Cardiac septum (tissue), 1 donor: ENCODE results near the gene GPR62. TPM values are rescaled to one million over a fixed set of nuclear protein-coding genes. Genes with fewer than 3 reads are reported as not detected.
A peak's percentile ranks its signal among the peaks of the same experiment; 100 is the strongest.

ENCODE experiments used
- DNase-seq: peaks from one replicate; pipeline ENCODE4 v3.0.0-alpha.2; 2020; ENCODE audit warnings: low spot score
- intact Hi-C: fragments of 100-400 bp; cut with DNase I; formaldehyde crosslinking; loops from one replicate; pipeline ENCODE4 v1.14.0; 2022
- total RNA-seq: library from RNA; stranded (reverse); fragmentation: NEBNext Ultra II Directional; extraction: Animal tissue kit (Norgen Biotek cat#: 25700); gene quantifications from one replicate; pipeline ENCODE4 v1.2.1, GENCODE V29; 2021
- donor health status: DM: no; HTN: no; CAD: no.

GPR62 gene
- total RNA-seq, 1 donor from 2014 or later: 0.16 TPM

DNA sequence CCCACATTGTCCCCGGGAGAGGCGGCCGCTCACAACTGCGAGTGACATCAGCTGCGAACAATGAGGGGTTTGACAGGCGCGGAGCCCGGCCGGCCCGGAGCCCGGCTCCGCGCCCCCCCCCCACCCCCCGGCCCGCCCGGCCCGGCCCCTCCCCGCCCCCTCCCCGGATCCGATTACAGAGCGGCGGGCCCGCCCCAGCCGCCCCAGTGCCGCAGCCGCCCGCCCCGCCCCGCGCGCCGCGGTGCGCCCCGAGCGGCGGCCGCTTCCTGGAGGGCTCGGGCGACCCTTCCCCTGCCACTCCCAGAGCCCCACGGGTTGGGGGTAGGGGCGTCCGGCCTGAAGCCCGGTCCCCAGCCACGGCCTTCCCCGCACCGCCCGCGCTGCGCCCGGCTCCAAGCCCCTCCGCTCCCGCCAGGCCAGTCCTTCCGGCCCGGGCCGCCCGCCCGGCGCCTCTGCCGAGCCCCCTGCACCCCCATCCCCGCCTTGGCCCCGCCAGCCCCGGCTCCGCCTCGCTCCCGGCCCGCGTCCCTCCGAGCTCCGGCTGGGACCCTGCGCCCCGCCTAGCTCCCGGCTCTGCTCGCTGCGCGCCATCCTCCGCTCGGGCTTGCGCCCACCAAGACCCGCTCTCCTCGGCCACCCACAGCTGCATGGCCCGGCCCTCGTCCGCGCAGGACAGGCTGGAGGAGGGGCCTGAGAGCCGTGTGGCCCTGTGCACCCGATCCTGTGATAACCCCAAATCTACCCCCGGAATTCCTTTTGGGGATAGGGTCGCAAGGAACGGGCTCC lies 12.4 kb downstream of the GPR62 start, which contains the start of gene PCBP4:
TSS of gene PCBP4 (minus strand) at position 71 of the 786 bp plus-strand sequence. CDS start 6,214 bp downstream, outside the sequence.
- DNase-seq: peak; percentile 91
- intact Hi-C loops: no loop called here

GRCh38 chr3:51968170-51968775 lies 13.1 kb downstream of the GPR62 start:
- intact Hi-C loops: no loop called here
- no peak for DNase-seq

DNA sequence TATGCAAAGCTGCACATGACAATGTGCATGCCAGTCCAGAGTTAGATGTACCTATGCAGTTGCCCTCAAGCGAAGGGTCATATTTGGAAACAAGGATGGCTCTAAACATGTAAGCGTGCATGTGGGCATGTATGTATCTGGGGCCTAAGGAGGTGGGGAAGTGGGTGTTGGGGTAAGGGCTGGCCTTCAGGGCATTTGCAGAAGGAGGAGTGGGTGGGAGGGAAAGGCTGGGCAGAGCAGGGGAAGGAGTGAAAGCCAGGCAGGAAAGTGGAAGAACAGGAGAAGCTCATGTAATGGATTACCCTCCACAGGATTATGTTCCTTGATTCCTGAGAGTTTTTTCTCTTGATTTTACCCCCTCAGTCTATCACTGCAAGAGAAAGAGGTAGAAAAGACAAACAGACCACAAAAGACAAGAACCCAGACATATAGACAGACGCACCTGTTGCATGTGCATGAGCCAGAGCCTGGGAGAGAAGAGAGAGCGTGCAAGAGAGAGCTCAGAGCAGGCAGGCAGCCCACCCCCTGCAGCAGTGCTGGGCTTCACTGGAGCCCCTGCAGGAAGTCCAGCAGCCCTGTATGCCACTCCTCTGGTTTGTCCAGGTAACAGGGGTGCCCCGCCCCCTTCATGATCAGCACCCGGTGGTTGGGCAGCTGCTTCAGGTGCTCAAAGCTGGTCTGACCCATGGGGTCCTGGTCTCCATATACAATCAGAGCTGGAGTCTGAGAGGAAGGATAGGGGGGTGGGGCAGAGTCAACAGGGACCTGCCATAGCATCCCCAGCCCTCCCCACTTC lies 13.9 kb downstream of the GPR62 start:
- DNase-seq: no peak
- intact Hi-C loops: no loop called here

DNA sequence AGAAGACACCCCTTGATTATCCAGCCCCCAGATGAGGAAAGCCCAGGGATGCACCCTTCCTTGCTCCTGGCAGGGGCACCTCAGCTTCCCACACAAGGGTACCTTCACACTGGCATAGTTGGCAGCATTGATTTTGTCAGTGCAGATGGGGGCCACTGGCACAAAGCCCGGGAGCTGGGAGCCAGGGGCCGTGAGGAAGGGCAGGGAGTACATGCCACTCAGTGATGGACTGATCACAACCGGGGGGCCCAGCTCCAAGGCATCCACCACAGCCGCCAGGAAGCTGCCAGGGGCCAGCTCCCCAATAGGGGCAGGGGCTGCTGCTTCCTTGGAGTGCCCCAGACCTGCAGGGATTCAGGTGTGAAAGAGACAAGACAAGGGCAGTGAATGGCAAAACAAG lies 14.7 kb downstream of the GPR62 start:
- intact Hi-C loops: no loop called here
- no peak for DNase-seq

GRCh38 chr3:51970606-51971300 lies 15.6 kb downstream of the GPR62 start:
- no peak for DNase-seq
- intact Hi-C loops: no loop called here

DNA sequence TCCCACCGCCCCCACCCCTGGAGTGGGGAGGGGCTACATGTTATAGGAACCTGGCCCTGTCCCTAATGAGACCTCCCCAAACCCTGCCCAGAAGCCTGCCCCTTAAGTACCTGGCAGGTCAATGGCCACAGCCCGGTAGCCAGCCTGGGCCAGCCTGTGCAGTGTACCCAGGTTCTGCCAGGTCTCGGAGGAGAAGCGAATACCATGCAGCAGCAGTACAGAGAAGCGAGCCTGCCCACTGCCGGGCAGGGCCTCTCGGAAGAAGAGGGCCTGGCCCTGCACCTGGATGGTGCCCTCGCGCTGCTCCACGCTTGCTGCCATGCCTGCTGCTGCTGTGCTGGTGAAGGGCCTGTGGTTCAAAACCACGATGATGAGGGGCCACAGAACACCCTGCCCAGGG lies 16.2 kb downstream of the GPR62 start:
- no peak for DNase-seq
- intact Hi-C loops: no loop called here

- intact Hi-C loops: loop anchor here (1.0 kb wide), 1 partner anchor 32 kb away; the partner anchor contains the start of gene PARP3
- DNase-seq: no peak
These were observed 19.2 kb downstream of the GPR62 start for GRCh38 chr3:51974277-51974962.

DNA sequence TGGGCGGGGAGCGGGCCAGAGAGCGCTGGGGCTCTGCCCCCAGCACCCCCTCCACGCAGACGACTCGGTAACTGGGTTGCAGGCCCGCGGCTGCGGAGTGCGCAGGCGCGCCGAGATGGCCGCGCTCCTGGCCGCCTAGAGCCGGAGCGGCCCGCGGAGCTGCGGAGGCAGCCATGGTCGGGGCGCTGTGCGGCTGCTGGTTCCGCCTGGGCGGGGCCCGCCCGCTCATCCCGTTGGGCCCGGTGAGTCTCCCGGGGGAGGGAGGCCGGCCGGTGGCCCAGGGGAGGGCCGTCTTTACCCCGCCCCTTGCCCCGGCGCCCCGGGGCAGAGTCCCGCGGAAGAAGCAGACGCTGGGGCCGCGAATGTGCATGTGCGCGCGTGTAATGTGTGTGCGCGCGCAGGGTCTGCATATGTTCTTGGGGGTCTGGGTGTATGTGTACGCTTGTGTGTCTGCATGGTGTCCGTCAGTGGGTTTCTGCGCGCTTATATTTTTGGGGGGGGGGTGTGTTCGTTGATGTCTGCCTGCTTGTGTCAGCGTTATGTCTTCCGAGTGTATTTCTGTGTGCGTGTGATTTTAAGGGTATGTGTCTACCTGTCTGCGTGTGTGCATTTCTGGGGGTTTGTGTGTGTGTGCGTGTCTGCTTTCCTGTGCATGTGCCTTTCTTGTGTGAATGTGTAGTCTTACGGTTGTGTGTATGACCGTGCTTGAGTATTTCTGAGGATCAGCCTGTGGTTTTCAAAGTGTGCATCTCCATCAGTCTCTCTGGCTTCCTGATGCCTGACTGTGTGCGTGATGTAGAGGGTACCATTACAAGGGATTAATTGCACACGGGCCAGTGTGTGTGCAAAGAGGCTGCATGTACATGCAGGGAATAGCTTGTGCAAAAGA lies 20.0 kb downstream of the GPR62 start, which contains the start of gene ABHD14A:
TSS of gene ABHD14A (plus strand) at position 102 of the 889 bp plus-strand sequence. CDS start at position 174, 72 bp downstream.
- intact Hi-C loops: loop anchor here (1.0 kb wide), 1 partner anchor 33 kb away; the partner anchor contains the start of gene PARP3

GRCh38 chr3:51975852-51976549 lies 20.8 kb downstream of the GPR62 start:
- intact Hi-C loops: no loop called here
- no peak for DNase-seq

More for the DNA sequence above, 20.0 kb downstream of the GPR62 start, which contains the start of gene ABHD14A:
- DNase-seq: peak; percentile 89

DNA sequence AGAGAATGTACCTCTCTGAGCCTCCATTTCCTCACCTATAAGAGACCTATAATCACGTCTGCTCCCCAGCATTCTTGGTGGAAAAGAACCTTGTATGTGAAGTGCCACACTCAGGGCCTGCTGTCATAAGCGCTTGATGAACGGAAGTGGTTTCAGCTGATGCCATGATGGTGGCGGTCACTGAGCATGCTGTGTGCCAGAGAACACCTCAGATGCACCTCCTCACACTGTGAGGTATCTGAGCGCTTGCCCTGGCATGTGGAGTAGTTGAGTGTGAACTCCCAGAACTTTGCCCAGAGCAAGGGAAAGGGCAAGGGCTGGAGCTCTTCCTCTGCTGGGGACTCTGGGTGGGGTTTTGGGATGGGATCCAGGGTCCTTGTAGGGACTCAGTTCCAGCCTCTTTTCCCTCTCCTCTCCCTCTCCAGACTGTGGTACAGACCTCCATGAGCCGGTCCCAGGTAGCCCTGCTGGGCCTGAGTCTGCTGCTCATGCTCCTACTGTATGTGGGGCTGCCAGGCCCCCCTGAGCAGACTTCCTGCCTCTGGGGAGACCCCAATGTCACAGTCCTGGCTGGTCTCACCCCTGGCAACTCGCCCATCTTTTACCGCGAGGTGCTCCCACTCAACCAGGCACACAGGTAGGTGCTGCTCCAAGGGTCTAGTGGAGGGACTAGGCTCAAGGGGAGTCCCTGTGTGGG lies 22.4 kb downstream of the GPR62 start:
- DNase-seq: no peak
- intact Hi-C loops: no loop called here

GRCh38 chr3:51978143-51978502 lies 22.9 kb downstream of the GPR62 start:
- DNase-seq: no peak
- intact Hi-C loops: no loop called here

DNA sequence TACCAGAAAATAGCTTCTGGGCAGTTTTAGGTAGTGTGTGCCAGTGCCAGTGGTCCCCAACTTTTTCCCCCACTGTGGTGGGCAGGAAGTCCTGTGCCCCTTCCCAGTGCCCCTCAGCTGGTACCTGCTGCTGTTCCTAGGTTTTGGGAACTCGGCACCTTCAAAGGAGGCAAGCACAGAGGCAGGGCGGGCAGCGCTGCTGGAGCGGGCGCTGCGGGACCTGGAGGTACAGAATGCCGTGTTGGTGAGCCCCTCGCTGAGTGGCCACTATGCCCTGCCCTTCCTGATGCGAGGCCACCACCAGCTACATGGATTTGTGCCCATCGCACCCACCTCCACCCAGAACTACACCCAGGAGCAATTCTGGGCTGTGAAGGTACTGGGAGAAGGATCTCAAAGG lies 25.1 kb downstream of the GPR62 start:
- DNase-seq: no peak
- intact Hi-C loops: no loop called here

- DNase-seq: no peak
- intact Hi-C loops: no loop called here
These were observed 27.2 kb downstream of the GPR62 start for GRCh38 chr3:51982352-51982837.

GRCh38 chr3:51982838-51983577 lies 27.8 kb downstream of the GPR62 start, which contains the start of gene ACY1:
Gene ACY1, plus strand, starts transcription at chr3:51983535. Its CDS starts 530 bp downstream, at chr3:51984065.
- intact Hi-C loops: no loop called here
- peak; percentile 92 for DNase-seq

- no peak for DNase-seq
- intact Hi-C loops: no loop called here
These were observed 28.5 kb downstream of the GPR62 start for GRCh38 chr3:51983578-51984268.
